Lower leg skin (tissue), 4 donors: Measurements from ENCODE around the gene NAALADL1. TPM values are rescaled to one million over a fixed set of nuclear protein-coding genes. Genes with fewer than 3 reads are reported as not detected.

Experiments used
- DNase-seq, 2 donors: peaks; one replicate each; pipeline ENCODE4 v3.0.0-alpha.2; 2019; ENCODE audit warnings: low spot score in 2 of 2
- H3K4me3 ChIP-seq: fragments of 200-600 bp; sonication (generic); 2 replicates; pipeline ENCODE4 v1.5.1; 2017; ENCODE audit warnings: mild to moderate bottlenecking, low read depth; ENCODE audit not compliant: poor library complexity, severe bottlenecking
- CTCF ChIP-seq, 3 donors: fragments of 450-650 bp; IDR thresholded peaks; one replicate each; pipeline ENCODE4 v1.5.1; 2016; ENCODE audit warnings: antibody characterized with exemption in 3 of 3, mild to moderate bottlenecking in 3 of 3, moderate library complexity in 2 of 3
- POLR2A ChIP-seq, 2 donors: fragments of 450-650 bp; IDR thresholded peaks; one replicate each; pipeline ENCODE4 v1.6.1; 2016 to 2017; ENCODE audit warnings: antibody characterized with exemption in 2 of 2, mild to moderate bottlenecking in 1 of 2, moderate library complexity in 1 of 2
- WGBS, 2 donors: methylation state at CpG; one replicate each; pipeline ENCODE4 v1.1.5; 2018; 5-methylcytosine and 5-hydroxymethylcytosine counted together
- intact Hi-C: fragments of 100-400 bp; cut with DNase I; formaldehyde crosslinking; loops from one replicate; pipeline ENCODE4 v1.15.0; 2023; ENCODE audit warnings: low total_unique reads
- total RNA-seq, 4 donors: library from RNA; depleted of rRNA; stranded (reverse); fragments of >200 nt; gene quantifications; one replicate each; pipeline ENCODE4 v1.1.0, GENCODE V29; 2016

Gene NAALADL1
- total RNA-seq, 4 donors from 2014 or later: 1.5 to 11.9 (median 9.7) TPM

- DNase-seq: no peak
- H3K4me3 ChIP-seq: no peak overlapping the region
- TF ChIP-seq CTCF (IDR thresholded peaks at IDR 0.05) (no peak), POLR2A (IDR thresholded peaks at IDR 0.05) (no peak)
- intact Hi-C loops: no loop called here
- WGBS, 2 donors: 53 to 59% methylated on average over 10 of the region's 10 CpGs
Observed at GRCh38 chr11:65059959-65060824, 1.8 kb upstream of the NAALADL1 start.

GRCh38 chr11:65059523-65059922 is 1.2 kb upstream of the NAALADL1 start:
- DNase-seq: no peak
- H3K4me3 ChIP-seq: no peak overlapping the region
- intact Hi-C loops: no loop called here
- 41 to 45% methylated on average over 3 of the region's 3 CpGs for WGBS, 2 donors
- TF ChIP-seq POLR2A (IDR thresholded peaks at IDR 0.05) (no peak), CTCF (IDR thresholded peaks at IDR 0.05) (no peak)

GRCh38 chr11:65058012-65058411 is 341 bp downstream of the NAALADL1 start:
- 76 to 83% methylated on average over 6 to 7 of the region's 13 CpGs for WGBS, 2 donors
- TF ChIP-seq POLR2A (IDR thresholded peaks at IDR 0.05): no peak
- TF ChIP-seq CTCF (IDR thresholded peaks at IDR 0.05): no peak
- DNase-seq: no peak
- no peak overlapping the region for H3K4me3 ChIP-seq
- intact Hi-C loops: no loop called here

GRCh38 chr11:65057526-65057925 is 827 bp downstream of the NAALADL1 start:
- no peak overlapping the region for H3K4me3 ChIP-seq
- TF ChIP-seq POLR2A (IDR thresholded peaks at IDR 0.05) (no peak), CTCF (IDR thresholded peaks at IDR 0.05) (no peak)
- intact Hi-C loops: no loop called here
- WGBS, 2 donors: 89 to 91% methylated on average over 7 of the region's 7 CpGs
- no peak for DNase-seq

GRCh38 chr11:65056999-65057398 is 1.4 kb downstream of the NAALADL1 start:
- 86 to 90% methylated on average over 6 of the region's 6 CpGs for WGBS, 2 donors
- intact Hi-C loops: no loop called here

More at GRCh38 chr11:65056999-65057398, 1.4 kb downstream of the NAALADL1 start:
- H3K4me3 ChIP-seq: no peak overlapping the region
- DNase-seq: no peak
- TF ChIP-seq POLR2A (IDR thresholded peaks at IDR 0.05) (no peak), CTCF (IDR thresholded peaks at IDR 0.05) (no peak)
